HG03196 (cell line): ENCODE measurements around the gene ATG101.
"Not testable (repeated sequence)": the region's sequence is repeated elsewhere in the genome, so short reads cannot be mapped to it uniquely, and the experiment has no call there.

ENCODE experiments used
- ATAC-seq: cut with Tn5 transposase; IDR thresholded peaks from one replicate; pipeline ENCODE4 v1.9.1; 2021; ENCODE audit not compliant: unreplicated experiment

Gene ATG101

DNA sequence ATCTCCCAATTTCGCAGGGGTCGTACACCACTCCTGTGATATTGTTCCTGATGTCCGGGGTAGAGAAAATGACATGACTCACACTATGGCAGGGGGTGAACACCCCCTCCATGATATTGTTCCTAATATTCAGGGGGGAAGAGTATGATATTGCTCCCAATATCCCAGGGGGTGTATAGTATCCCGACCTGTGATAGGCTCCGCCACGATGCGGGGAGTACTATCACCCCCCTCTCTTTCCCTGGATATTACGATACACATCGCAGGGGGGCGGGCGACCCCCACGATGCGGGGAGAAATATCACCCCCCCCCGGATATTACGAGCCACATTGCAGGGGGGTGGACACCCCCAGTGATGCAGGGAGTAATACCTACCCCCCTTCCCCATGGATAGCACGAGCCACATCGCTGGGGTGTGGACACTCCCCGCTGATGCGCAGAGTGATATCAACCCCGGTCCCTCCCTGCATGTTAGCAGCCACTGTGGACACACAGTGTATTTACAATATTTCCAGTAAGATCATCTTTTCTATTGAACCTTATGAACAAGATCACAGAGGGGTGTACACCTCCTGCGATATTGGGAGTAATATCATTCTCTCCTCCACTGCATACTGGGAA, 27.4 kb downstream of the ATG101 start:
- ATAC-seq: no peak

DNA sequence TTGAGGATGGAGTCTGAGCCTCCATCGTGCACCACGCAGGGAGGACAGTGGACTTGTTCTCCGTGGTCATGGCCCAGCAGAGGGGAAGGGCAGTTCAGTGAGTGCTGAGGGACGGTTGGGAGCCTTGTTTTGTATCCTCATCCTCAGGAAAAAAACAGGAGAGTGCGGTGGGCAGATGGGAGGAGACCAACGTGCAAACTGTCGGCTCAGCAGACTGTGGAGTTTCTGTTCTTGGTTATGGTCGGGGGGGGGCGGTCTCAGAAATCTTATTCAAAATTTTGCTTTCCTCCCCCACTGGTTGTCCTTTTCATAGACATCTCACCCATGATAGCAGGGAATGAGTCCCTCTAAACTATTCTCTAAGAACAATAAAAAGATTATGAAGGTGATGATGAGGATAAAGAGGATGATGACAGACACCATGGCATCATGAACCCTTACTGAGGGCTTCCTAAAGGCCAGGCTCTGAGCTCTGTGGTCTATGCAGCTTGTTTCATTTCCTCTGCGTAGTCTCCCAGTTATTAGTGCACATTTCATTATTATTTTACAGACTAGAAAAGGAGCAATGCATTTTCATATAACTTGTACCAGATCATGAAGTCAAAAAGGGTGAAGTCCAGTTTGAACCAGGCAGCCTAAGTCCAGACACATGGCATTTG, 34.8 kb downstream of the ATG101 start:
- ATAC-seq: not testable (repeated sequence)

DNA sequence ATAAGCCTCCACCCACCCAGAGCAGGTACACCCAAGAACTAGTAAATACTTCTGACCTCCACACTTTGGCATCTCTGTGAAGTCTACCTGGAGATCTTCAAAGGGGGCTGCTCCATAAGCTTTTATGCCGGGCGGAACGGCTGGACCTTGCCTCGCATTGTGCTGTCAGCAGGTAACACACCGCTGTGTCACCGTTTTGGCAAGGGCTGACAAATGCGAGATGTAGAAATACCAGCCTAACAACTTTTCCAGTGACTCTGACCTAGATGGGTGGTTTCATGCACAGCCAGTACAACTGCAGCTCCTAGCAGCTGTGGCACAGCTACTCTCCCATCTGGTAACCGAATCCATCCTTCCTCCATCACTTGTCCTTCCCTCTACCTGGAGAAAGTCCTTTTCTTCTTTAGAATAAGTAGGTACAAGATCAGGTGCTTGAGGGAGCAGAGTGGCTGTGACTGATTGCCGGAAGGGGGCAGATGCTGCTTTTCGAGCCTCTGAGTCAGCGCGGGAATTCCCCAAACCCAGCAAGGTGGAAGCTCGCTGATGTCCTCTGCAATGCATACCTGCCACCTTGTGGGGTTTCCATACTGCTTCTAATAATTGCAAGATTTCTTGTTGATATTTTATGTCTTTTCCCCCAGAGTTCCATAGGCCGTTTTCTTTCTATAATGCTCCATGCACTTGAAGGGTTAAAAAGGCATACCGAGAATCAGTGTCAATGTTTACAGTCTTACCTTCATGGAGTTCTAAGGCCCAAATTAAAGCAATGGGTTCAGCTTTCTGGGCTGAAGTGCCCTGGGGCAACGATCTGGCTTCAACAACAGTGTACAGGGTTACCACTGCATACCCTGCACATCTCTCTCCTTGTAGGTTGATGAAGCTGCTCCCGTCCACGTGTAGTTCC, 46.7 kb downstream of the ATG101 start:
- ATAC-seq: not testable (repeated sequence)

DNA sequence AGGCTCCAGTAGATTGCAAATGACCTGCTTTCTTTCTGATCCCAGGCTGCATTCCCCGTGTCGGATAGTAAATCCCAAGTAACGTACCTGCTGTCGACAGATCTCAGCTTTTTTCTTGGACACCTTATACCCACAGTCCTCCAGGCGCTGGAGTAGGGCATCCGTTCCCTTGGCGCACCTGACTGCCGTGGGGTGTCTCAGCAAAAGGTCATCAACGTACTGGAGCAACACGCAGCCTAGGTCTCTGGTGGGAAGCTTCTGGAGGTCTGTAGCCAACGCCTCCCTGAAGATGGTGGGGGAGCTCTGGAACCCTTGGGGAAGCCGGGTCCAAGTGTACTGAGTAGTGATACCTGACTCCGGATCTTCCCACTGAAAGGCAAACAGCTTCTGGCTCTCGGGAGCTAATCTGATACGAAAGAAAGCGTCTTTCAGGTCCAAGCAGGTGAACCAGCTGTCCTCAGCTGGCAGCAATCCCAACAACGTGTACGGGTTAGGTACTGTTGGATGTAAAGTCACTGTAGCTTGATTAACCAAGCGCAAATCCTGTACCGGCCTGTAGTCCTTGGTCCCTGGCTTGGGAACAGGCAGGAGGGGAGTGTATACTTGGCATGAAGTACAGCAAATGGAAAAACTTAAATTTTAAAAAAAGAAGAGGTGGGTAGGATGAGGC, 48.2 kb downstream of the ATG101 start:
- ATAC-seq: not testable (repeated sequence)

DNA sequence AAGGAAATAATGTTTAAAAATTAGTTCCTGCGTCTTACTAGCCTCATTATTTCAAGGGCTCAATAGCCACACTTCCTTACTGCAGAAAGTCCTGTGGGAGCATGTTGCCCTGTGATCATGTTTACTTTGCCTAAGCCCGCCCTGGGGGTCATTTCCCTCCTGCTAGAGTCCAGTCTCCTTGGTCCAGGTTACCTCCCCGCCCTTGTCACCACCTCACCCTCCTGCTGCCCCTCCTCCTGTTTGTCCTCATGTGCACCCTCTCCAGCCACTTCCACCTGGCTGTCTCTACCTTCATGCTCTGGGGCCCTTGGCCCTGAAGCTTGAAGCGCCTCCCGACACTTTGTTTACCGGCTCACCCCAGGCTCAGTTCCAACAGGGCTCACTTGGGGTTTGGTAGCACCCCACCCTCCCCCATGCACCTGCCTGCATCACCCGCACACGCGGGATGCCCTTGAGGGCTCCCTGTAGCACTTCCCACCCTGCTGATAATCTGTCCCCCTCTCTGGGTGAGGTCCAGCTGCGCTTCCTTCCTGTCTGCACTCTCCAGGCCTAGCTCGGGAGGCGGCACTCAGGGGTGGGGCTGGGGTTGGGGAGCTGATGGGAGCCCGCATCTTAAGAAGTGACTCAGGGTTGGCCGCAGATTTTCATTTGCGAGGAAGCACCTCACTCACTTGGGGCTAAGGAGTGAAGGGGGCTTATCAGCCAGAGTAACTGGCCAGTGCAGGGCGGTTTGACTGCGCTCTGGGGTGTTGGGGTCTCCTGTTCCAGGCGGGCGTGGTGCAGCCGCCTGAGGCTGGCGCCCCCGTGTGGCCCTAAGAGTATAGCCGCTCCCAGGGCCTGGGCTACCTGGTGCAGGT, 49.8 kb downstream of the ATG101 start:
- ATAC-seq: no peak

DNA sequence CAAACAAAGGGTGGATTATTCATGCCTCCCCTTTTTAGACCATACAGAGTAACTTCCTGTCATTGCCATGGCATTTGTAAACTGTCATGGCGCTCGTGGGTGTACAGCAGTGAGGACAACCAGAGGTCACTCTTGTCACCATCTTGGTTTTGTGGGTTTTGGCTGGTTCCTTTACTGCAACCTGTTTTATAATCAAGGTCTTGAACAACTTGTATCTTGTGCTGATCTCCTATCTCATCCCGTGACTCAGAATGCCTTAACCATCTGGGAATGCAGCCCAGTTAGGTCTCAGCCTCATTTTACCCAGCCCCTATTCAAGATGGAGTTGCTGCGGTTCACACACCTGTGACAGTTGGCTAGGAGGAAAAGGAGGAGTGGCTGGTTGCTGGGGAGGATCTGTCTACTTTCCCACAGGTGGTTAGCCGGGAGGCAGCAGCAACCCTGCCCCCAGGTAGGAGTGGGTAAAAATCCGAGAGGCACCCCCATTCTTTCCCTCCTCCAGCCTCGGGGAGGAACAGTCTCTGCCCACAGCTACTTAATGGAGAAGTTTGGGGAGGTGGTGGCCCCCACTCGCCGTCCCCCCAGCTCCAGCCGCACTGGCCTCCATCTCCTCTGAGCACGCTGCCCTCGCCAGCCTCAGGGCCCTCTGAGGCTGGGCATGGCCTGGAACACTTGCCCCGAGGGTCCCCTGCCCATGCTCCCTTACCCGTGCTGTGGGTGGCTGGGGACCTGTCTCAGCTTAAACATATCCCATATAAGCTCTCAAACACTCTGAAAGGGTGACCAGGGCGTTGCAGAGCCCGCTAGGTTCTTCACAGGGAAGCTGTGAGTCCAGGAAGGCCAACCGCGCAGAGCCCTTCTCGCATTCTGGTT, 51.4 kb downstream of the ATG101 start:
- ATAC-seq: no peak

DNA sequence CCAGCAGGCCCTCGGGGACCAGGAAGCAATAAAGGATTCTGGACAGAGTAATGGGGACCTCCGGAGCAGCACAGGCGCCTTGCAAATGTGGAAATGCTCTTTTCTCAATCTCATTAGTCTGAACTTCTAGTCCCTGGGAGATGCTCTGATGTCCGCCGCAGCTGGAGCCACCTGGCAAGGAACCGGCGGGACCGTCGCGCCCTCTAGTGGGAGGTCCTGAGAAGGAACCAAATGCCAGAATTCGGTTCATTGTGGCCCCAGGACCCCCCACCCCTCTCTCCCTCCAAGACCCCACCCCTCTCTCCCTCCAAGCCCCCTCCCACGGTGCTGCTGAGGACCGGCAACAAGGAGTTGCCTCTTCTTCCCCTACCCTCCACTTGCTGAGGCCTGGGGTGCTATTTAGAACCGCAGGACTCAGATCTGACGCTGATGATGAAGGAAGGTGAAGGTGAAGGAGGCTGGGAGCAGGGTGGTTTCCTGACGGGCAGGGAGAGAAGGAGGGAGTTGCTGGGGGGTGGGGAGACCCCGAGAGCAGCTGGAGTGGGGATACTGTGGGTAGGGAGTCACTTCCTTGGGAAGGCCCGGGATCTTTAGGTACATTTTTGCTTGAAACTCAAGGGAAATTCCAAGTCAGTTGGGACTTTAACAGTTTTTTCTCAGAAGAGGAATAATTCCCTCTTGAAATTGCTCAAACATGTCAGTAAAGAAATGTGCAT, 52.2 kb downstream of the ATG101 start:
- ATAC-seq: no peak

DNA sequence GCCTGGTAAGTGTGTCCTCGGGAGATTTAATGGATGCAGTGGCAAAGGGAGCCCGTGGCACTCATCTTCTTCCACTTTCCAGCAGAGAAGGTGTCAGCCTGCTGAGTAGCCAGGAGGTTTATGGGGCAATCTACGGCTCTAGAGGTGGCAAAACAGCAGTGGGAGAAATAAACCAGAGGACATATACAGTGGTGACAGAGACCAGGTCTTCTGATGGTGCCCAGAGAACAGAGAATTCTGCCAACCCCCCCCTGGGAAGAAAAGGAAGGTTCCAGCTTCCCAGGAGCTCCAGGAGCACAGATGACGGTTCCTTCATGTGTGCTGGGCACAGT, 52.7 kb downstream of the ATG101 start:
- ATAC-seq: no peak

DNA sequence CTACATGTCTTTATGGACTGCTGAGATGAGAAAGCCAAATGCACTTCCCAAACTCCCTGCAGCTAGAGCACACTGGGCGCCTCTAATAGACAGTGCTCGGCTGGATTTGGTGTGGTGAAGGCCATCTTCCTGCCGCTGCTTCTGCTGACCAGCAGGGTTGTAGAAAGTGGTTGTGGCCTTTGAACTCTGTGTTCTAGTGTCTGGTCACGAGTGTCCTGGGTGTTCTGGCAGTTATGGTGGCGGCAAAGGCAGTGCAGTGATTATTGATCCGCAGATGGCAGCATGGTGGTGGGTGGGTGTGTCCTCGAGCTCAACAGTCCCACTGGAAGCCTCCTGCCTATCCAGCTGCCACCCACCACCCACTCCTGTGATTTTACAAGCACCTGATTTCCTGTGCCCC, 53.1 kb downstream of the ATG101 start:
- no peak for ATAC-seq

DNA sequence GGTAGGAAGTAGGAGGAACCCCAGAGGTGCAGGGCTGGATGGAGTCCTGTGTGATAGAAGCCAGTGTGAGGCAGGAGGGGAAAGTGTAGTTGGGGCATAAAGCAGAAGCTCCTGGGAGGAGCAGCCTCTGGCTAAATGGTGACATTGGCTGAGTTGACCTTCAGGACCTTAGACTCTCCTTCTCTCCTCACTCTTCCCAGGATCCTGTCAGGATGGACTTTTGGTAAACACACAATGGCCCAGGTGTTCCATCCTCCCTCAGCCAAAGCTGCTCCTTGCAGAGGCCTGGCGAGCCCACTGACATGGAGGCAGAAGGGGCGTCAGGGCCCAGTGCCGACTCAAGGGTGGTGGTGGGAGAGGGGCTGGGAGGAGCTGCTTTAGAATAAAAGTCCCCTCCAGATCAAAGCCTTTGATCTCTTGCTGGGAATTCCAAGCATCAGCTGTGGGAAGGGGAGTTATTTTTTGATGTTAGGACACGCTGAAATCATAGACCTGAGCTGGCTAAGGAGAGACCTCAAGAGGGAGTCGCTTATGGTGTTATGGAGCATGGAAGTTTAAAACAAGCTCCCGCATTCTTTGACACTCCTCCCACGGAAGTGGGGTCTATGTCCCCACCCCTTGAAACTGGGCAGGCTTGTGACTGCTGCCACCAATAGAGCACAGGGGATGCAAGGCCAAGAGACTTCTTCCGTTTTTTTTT, 53.9 kb downstream of the ATG101 start:
- no peak for ATAC-seq

DNA sequence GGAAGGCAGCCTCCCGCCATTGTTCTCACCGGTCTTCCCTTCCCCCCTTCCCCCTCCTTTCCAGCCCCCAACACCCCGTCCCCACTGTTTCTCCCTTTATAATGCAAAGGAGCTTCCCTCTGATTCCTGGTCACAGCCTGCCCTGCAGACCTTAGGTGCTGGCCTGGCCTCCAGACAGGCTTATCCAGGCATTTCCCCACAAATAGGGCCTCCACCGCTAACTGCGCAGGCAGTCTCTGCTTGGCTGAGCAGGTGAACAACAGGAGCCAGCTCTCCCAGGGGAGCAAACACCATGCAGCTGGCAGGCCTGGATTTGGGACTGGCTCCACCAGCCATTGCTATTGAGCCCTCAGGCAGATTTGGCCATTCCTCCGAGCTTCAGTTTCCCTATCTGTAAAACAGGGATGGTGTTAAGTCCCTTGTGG, 55.7 kb downstream of the ATG101 start:
- no peak for ATAC-seq

DNA sequence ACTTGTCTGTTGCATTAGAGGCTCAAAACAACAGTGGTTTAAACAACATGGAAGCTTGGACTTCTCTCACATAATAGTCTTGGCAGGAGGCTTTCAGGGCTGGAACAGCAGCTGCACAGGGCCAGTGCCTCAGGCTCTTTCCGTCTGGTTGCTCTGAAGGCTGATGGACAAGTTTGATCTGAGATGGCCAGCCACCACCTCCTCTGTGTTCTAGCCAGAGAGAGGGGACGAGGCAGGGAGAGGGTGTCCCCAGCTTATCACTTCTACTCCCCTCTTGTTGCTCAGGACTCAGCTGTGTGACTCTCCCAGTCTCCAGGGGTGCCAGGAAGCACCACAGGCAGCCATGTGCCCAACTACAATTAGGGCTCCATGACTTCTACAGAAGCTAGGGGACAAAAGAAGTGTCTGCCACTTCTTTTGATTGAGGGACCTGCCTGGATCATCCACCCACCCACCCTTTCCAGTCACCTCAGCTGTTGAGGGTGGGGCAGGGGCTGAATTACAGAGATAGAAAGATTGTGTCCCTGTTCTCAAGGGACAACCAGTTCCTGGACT, 56.3 kb downstream of the ATG101 start:
- ATAC-seq: no peak
